NT2/D1 (cell line): ENCODE measurements around the gene SLFN11.
"Not testable (repeated sequence)": the region's sequence is repeated elsewhere in the genome, so short reads cannot be mapped to it uniquely, and the experiment has no call there.

Source experiments
- DNase-seq: peaks from one replicate; pipeline ENCODE4 v3.0.0-alpha.2; 2011; ENCODE audit warnings: low read depth, low spot score
- H3K27me3 ChIP-seq: 2 replicates; pipeline ENCODE4 v1.6.0; 2011; ENCODE audit warnings: mild to moderate bottlenecking; ENCODE audit not compliant: insufficient read length, insufficient read depth
- H3K36me3 ChIP-seq: 2 replicates; pipeline ENCODE4 v1.6.1; 2011; ENCODE audit warnings: mild to moderate bottlenecking, low read length, mixed read lengths; ENCODE audit not compliant: insufficient read depth, insufficient read length
- H3K4me1 ChIP-seq: 2 replicates; pipeline ENCODE4 v1.5.1; 2011; ENCODE audit not compliant: insufficient read depth, insufficient read length
- H3K4me3 ChIP-seq: 2 replicates; pipeline ENCODE4 v1.5.1; 2011; ENCODE audit warnings: low read depth; ENCODE audit not compliant: insufficient read length
- H3K9ac ChIP-seq: 2 replicates; pipeline ENCODE4 v1.6.0; 2011; ENCODE audit warnings: low read depth; ENCODE audit not compliant: insufficient read length
- H3K9me3 ChIP-seq: 2 replicates; pipeline ENCODE4 v1.5.1; 2011; ENCODE audit warnings: mild to moderate bottlenecking, low read length; ENCODE audit not compliant: insufficient read depth
- SUZ12 ChIP-seq: IDR thresholded peaks from 2 replicates; pipeline ENCODE4 v1.6.1; 2011; ENCODE audit not compliant: insufficient read length, insufficient read depth; ENCODE audit errors: extremely low read depth
- YY1 ChIP-seq: IDR thresholded peaks from 2 replicates; pipeline ENCODE4 v1.6.1; 2011; ENCODE audit not compliant: insufficient read length, insufficient read depth
- ZNF274 ChIP-seq: IDR thresholded peaks from 2 replicates; pipeline ENCODE4 v1.6.1; 2011; ENCODE audit warnings: mild to moderate bottlenecking, low read depth, low read length

Gene SLFN11

GRCh38 chr17:35373534-35373983 is at the start of gene SLFN11:
Gene SLFN11 (minus strand): TSS chr17:35373621. CDS start chr17:35363807, 9,814 bp downstream.
- H3K36me3 ChIP-seq: no peaks in the 10 kb centered on the region
- H3K4me3 ChIP-seq: peak within 1 kb of the TSS; percentile 21
- H3K27me3 ChIP-seq: peaks cover 65% of the 10 kb centered on the region
- no peak for DNase-seq
- H3K9ac ChIP-seq: peak within 1 kb of the TSS; percentile 61
- no peaks in the 10 kb centered on the region for H3K9me3 ChIP-seq
- no peaks in the 10 kb centered on the region for H3K4me1 ChIP-seq
- TF ChIP-seq ZNF274 (no peak), SUZ12 (peak; percentile 27)

GRCh38 chr17:35421069-35421468 is 47.6 kb upstream of the SLFN11 start:
- H3K9me3 ChIP-seq, H3K4me1 ChIP-seq, H3K36me3 ChIP-seq, DNase-seq, H3K4me3 ChIP-seq, H3K9ac ChIP-seq, H3K27me3 ChIP-seq: not testable (repeated sequence)

GRCh38 chr17:35416659-35417058 is 43.2 kb upstream of the SLFN11 start:
- H3K36me3 ChIP-seq: no peaks in the 10 kb centered on the region
- no peak for DNase-seq
- TF ChIP-seq SUZ12 (no peak), YY1 (no peak), ZNF274 (no peak)
- H3K9me3 ChIP-seq: no peaks in the 10 kb centered on the region
- H3K4me3 ChIP-seq: no peak overlapping the region
- no peak overlapping the region for H3K9ac ChIP-seq
- H3K27me3 ChIP-seq: no peaks in the 10 kb centered on the region
- H3K4me1 ChIP-seq: no peaks in the 10 kb centered on the region

- H3K36me3 ChIP-seq, H3K4me3 ChIP-seq, H3K9ac ChIP-seq, H3K4me1 ChIP-seq, H3K9me3 ChIP-seq, DNase-seq, H3K27me3 ChIP-seq: not testable (repeated sequence)
Observed at GRCh38 chr17:35414707-35415106, 41.3 kb upstream of the SLFN11 start.

- TF ChIP-seq SUZ12 (no peak), ZNF274 (no peak), YY1 (no peak)
- Histone ChIP-seq H3K9ac (no peak overlapping the region), H3K4me3 (no peak overlapping the region), H3K4me1 (no peaks in the 10 kb centered on the region), H3K27me3 (no peaks in the 10 kb centered on the region), H3K36me3 (no peaks in the 10 kb centered on the region), H3K9me3 (no peaks in the 10 kb centered on the region)
- DNase-seq: no peak
Observed at GRCh38 chr17:35414247-35414646, 40.8 kb upstream of the SLFN11 start.

- TF ChIP-seq ZNF274 (no peak), SUZ12 (no peak), YY1 (no peak)
- no peak for DNase-seq
- Histone ChIP-seq H3K27me3 (no peaks in the 10 kb centered on the region), H3K9me3 (no peaks in the 10 kb centered on the region), H3K36me3 (no peaks in the 10 kb centered on the region), H3K4me1 (no peaks in the 10 kb centered on the region), H3K4me3 (no peak overlapping the region), H3K9ac (no peak overlapping the region)
Observed at GRCh38 chr17:35407531-35407930, 34.1 kb upstream of the SLFN11 start.

GRCh38 chr17:35406568-35406967 is 33.1 kb upstream of the SLFN11 start:
- H3K4me1 ChIP-seq: no peaks in the 10 kb centered on the region
- H3K9ac ChIP-seq: no peak overlapping the region
- no peaks in the 10 kb centered on the region for H3K36me3 ChIP-seq
- no peaks in the 10 kb centered on the region for H3K27me3 ChIP-seq
- TF ChIP-seq ZNF274 (no peak), SUZ12 (no peak), YY1 (no peak)
- no peak overlapping the region for H3K4me3 ChIP-seq
- no peak for DNase-seq
- no peaks in the 10 kb centered on the region for H3K9me3 ChIP-seq

GRCh38 chr17:35404360-35404759 is 30.9 kb upstream of the SLFN11 start:
- Histone ChIP-seq H3K9ac (no peak overlapping the region), H3K4me3 (no peak overlapping the region), H3K9me3 (no peaks in the 10 kb centered on the region), H3K4me1 (no peaks in the 10 kb centered on the region), H3K36me3 (no peaks in the 10 kb centered on the region), H3K27me3 (no peaks in the 10 kb centered on the region)
- no peak for DNase-seq
- no peak for TF ChIP-seq SUZ12
- no peak for TF ChIP-seq YY1
- TF ChIP-seq ZNF274: no peak

GRCh38 chr17:35393783-35394182 is 20.4 kb upstream of the SLFN11 start:
- not testable (repeated sequence) for H3K27me3 ChIP-seq, H3K4me3 ChIP-seq, H3K36me3 ChIP-seq, H3K9me3 ChIP-seq, H3K4me1 ChIP-seq, DNase-seq, H3K9ac ChIP-seq
